ENCODE measurements around the gene SLAMF9. TPM values are rescaled to one million over a fixed set of nuclear protein-coding genes. Genes with fewer than 3 reads are reported as not detected.
"Not testable (repeated sequence)": the region's sequence is repeated elsewhere in the genome, so short reads cannot be mapped to it uniquely, and the experiment has no call there.

SLAMF9 gene
- total RNA-seq, 6 experiments from 2014 or later = 0.68 to 2.2 (median 1.6) TPM; not detected in 2

DNA sequence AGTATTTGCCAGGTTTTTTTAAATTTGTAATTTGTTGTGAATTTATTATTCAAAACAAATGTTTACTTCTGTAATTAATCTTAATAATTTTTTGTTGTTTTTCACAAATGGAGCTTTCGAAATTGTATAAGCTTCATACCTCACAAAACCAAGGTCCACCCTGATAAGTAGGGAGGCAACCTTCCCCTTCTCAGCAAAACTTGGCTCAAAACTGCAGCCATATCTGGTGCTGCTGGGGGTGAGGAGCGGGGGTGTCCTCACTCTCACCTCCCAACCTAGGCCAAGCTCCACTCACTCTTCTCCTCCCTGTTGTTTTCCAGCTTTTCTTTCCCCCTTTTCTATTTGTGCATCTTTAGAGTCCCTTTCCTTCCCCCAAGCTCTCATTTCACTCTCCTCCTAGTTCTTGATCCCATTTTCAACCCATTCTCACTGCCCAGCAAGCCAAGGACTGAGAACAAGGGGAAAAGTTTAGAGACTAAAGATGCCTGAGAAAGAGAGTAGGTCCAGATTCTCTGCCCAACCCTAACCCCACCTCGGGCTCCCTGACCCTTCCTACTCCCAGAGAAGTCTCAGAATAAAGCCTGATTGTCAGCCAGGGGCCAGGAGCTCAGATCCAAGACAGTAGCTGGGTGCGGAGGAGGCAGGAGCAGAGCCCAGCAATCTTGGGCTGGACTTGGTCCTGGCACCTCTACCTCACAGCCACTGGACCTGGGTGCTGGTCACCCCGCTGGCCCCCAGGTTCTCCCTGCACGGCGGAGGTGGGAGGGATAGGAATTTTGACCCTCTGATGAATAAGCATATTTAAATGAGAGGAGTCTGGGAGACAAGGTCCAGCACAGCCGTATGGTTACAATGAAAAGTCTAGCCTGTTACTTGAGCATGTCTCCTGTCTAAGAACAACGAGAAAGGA is 45.8 kb downstream of the SLAMF9 start:
- intact Hi-C loops (cut with DNase I) = no loop called here
- no peaks in the 10 kb centered on the region for H3K36me3 ChIP-seq
- TF ChIP-seq CTCF (IDR thresholded peaks at IDR 0.05) (no peak), POLR2A (IDR thresholded peaks at IDR 0.05) (no peak)
- 75% methylated on average over 6 of the region's 9 CpGs for WGBS (ENCODE audit: insufficient coverage, low coverage, low lambda C conversion rate, missing lambda C conversion rate)
- no peaks in the 10 kb centered on the region for H3K4me1 ChIP-seq
- H3K27ac ChIP-seq = no peak overlapping the region
- ATAC-seq (no peak), DNase-seq (no peak)
- H3K4me3 ChIP-seq = no peak overlapping the region
- H3K27me3 ChIP-seq = no peaks in the 10 kb centered on the region
- H3K9me3 ChIP-seq = no peaks in the 10 kb centered on the region

GRCh38 chr1:159906960-159907359 is 47.1 kb downstream of the SLAMF9 start:
- no peaks in the 10 kb centered on the region for H3K4me1 ChIP-seq
- ATAC-seq = no peak
- DNase-seq = no peak
- H3K36me3 ChIP-seq = no peaks in the 10 kb centered on the region
- H3K27me3 ChIP-seq = no peaks in the 10 kb centered on the region
- no peaks in the 10 kb centered on the region for H3K9me3 ChIP-seq
- no peak overlapping the region for H3K4me3 ChIP-seq
- H3K27ac ChIP-seq = no peak overlapping the region
- intact Hi-C loops (cut with DNase I) = no loop called here
- no peak for TF ChIP-seq CTCF (IDR thresholded peaks at IDR 0.05)
- TF ChIP-seq POLR2A (IDR thresholded peaks at IDR 0.05) = no peak
- 50% methylated on average over 1 of the region's 1 CpG for WGBS (ENCODE audit: insufficient coverage, low coverage, low lambda C conversion rate, missing lambda C conversion rate)

GRCh38 chr1:159904036-159904435 is 50.0 kb downstream of the SLAMF9 start:
- H3K4me3 ChIP-seq; H3K36me3 ChIP-seq; intact Hi-C loops (cut with DNase I); ATAC-seq; H3K4me1 ChIP-seq; H3K9me3 ChIP-seq; H3K27me3 ChIP-seq; DNase-seq; H3K27ac ChIP-seq: not testable (repeated sequence)
- 64% methylated on average over 3 of the region's 3 CpGs for WGBS (ENCODE audit: insufficient coverage, low coverage, low lambda C conversion rate, missing lambda C conversion rate)

GRCh38 chr1:159902541-159902940 is 51.5 kb downstream of the SLAMF9 start:
- no peak for DNase-seq
- intact Hi-C loops (cut with DNase I) = no loop called here
- no peak overlapping the region for H3K4me3 ChIP-seq
- no peaks in the 10 kb centered on the region for H3K36me3 ChIP-seq
- no peaks in the 10 kb centered on the region for H3K27me3 ChIP-seq
- no peaks in the 10 kb centered on the region for H3K9me3 ChIP-seq
- H3K4me1 ChIP-seq = peaks cover 0 to 4% (median 0%) of the 10 kb centered on the region in 4 donors
- TF ChIP-seq CTCF (IDR thresholded peaks at IDR 0.05) = no peak
- TF ChIP-seq POLR2A (IDR thresholded peaks at IDR 0.05) = no peak
- ATAC-seq = no peak
- H3K27ac ChIP-seq = no peak overlapping the region
- WGBS (ENCODE audit: insufficient coverage, low coverage, low lambda C conversion rate, missing lambda C conversion rate) = 67% methylated on average over 2 of the region's 3 CpGs

Other genes starting within 250 kb of the SLAMF9 start
- gene CRP, start 239.6 kb downstream of the SLAMF9 start, total RNA-seq = over 10,000 TPM in 1 of 6 experiments, 1,000 to 10,000 TPM in 4, 100 to 1,000 TPM in 1; 420 to 12,291 (median 6,154) TPM
- 100 to 1,000 TPM in 1 of 6 experiments, 10 to 100 TPM in 5; 28.3 to 125 (median 69.4) TPM for gene DUSP23, start 173.3 kb downstream of the SLAMF9 start, total RNA-seq
- gene FCRL6, start 151.9 kb downstream of the SLAMF9 start, total RNA-seq = under 1 TPM in 4 of 6 experiments, not detected in 2; 0.40 to 0.62 (median 0.51) TPM
- 1 to 10 TPM in 5 of 6 experiments, under 1 TPM in 1; 0.33 to 5.7 (median 2.5) TPM for gene SLAMF8, start 127.4 kb downstream of the SLAMF9 start, total RNA-seq
- gene VSIG8, start 91.6 kb downstream of the SLAMF9 start, total RNA-seq = not detected
- not detected for gene CFAP45, start 54.1 kb downstream of the SLAMF9 start, total RNA-seq
- 100 to 1,000 TPM in 3 of 6 experiments, 10 to 100 TPM in 3; 53.2 to 200 (median 117) TPM for gene TAGLN2, start 28.7 kb downstream of the SLAMF9 start, total RNA-seq
- gene IGSF9, start 8.6 kb downstream of the SLAMF9 start, total RNA-seq = 10 to 100 TPM in 5 of 6 experiments, 1 to 10 TPM in 1; 2.2 to 53.7 (median 16.6) TPM
- 1 to 10 TPM; 3.3 to 4.7 (median 3.9) TPM for gene PIGM, start 77.8 kb upstream of the SLAMF9 start, total RNA-seq
- 1 to 10 TPM in 2 of 6 experiments, under 1 TPM in 3, not detected in 1; 0.23 to 3.1 (median 0.31) TPM for gene KCNJ10, start 115.9 kb upstream of the SLAMF9 start, total RNA-seq
- not detected for gene KCNJ9, start 127.3 kb upstream of the SLAMF9 start, total RNA-seq
- gene IGSF8, start 144.4 kb upstream of the SLAMF9 start, total RNA-seq = 10 to 100 TPM; 27.5 to 45.7 (median 29.4) TPM
- gene ATP1A2, start 161.5 kb upstream of the SLAMF9 start, total RNA-seq = 1 to 10 TPM in 1 of 6 experiments, under 1 TPM in 5; 0.22 to 1.7 (median 0.36) TPM
- gene ATP1A4, start 197.4 kb upstream of the SLAMF9 start, total RNA-seq = not detected
- gene CASQ1, start 236.3 kb upstream of the SLAMF9 start, total RNA-seq = under 1 TPM in 1 of 6 experiments, not detected in 5; 0.25 TPM

Data from right lobe of liver (tissue), 6 donors.